Measurements from ENCODE around the gene EHD3.

The EHD3 gene

DNA sequence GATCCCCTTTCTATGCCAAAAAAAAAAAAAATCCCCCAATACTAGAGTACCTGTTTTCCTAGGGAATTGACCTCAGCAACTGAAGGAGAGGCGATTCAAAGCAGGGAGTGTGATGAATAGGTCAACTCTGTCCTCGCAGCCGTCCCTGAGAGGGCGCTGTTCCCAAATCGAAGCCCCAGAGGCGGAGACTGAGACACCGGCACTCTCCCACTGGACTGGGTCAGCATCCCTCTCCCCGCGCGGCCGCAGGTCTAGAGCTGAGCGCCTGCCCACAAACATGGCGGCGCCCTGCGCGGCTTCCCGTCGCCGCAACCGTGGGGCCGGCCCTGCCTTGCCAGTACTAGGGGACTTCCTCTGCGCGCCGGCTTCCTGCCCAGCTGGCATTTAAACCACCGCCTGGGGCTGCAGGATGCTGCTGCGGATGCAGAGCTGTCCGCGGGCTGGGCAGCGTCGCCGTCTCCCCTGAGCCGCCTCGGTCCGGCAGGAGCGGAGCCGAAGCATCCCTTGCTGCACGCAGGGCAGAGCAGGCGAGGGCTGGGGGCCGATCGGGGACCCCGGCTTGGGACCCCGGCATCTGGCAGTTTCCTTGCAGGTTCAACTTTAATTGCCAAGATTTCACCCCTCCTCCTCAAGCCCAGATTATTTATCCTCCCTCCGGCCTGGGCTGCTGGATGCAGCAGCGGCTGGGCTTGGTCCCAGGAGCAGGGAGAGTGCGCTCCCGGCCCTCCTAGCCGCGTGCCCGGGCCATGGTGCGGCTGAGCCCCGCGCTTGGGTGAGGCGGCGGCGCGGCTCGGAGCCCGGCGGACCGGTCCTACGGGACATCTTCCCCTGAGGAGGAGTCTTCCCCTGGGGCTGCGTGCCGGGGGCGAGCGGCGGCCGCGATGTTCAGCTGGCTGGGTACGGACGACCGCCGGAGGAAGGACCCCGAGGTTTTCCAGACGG lies at the start of gene EHD3:
TSS of gene EHD3 (plus strand) at position 412 of the 942 bp plus-strand sequence. CDS start at position 882, 470 bp downstream.
- peak; percentile 66 to 76 (median 66) for DNase-seq (ENCODE audit: low read depth in 3 of 3)

GRCh38 chr2:31187166-31187565 lies 46.8 kb upstream of the EHD3 start:
- DNase-seq (ENCODE audit: low read depth in 3 of 3): no peak

- no peak for DNase-seq (ENCODE audit: low read depth in 3 of 3)
These were observed 45.8 kb upstream of the EHD3 start for GRCh38 chr2:31188131-31188530.

- no peak for DNase-seq (ENCODE audit: low read depth in 3 of 3)
These were observed 44.8 kb upstream of the EHD3 start for GRCh38 chr2:31189141-31189540.

GRCh38 chr2:31190188-31190587 lies 43.8 kb upstream of the EHD3 start:
- no peak for DNase-seq (ENCODE audit: low read depth in 3 of 3)

GRCh38 chr2:31191931-31192330 lies 42.0 kb upstream of the EHD3 start:
- DNase-seq (ENCODE audit: low read depth in 3 of 3): no peak

GRCh38 chr2:31192396-31192795 lies 41.6 kb upstream of the EHD3 start:
- DNase-seq (ENCODE audit: low read depth in 3 of 3): no peak

- DNase-seq (ENCODE audit: low read depth in 3 of 3): no peak
These were observed 41.0 kb upstream of the EHD3 start for GRCh38 chr2:31192851-31193392.

- DNase-seq (ENCODE audit: low read depth in 3 of 3): no peak
These were observed 40.1 kb upstream of the EHD3 start for GRCh38 chr2:31193806-31194205.

- DNase-seq (ENCODE audit: low read depth in 3 of 3): no peak
These were observed 37.3 kb upstream of the EHD3 start for GRCh38 chr2:31196622-31197021.

DNA sequence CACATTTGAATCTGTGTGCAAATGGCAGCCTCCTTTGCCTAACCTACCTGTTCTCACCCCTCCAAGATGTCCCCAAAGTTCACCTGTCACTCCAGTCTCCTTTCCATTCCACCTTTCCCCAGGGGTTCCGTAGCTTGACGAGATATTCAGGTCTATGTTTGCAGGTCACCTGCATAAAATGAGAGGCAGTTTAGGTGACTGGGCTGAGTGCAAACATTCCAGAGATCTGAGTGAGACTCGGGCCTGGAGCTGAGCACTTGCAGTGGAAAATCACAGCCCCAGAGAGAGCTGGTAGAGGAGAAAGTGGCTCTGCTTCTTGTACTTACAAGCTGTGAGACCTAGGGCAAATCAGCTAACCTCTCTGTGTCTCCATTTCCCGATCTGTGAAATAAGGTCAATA lies 36.8 kb upstream of the EHD3 start:
- DNase-seq (ENCODE audit: low read depth in 3 of 3): no peak

GRCh38 chr2:31197669-31198068 lies 36.3 kb upstream of the EHD3 start:
- DNase-seq (ENCODE audit: low read depth in 3 of 3): no peak

DNA sequence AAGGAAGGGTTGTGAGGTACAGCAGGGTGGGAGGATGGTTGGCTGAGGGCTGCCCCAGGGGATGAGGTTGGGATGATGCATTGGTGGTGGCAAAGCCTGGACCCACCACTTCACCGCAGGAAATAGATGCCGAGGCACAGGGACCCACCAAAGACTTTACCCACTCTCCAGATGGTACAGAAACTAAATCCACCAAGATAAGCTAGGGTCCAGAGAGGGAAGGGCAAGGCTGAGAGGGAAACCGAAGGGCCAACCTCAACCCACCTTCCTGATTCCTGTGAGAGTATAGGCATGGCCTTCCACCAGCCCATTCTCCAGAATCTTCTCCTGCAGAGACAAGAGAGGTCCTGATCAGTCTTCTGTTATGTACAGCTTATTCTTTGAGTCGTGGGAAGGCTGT lies 34.7 kb upstream of the EHD3 start:
- DNase-seq (ENCODE audit: low read depth in 3 of 3): no peak

DNA sequence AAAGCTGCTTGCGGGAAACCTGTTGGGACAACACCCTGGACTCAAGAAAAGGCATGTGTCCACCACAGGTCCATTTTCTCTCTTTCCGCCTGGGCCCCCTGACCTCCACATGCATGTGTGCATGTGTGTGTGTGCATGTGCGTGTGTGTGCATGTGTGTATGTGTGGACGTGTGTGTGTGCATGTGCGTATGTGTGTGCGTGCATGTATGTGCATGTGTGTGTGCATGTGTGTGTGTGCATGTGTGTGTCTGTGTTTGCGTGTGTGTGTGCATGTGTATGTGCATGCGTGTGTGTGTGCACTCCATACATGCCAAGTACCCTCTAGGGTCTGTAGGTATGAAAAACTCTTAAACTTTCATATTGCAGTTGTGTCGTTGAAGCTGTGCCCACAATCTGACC lies 33.0 kb upstream of the EHD3 start:
- DNase-seq (ENCODE audit: low read depth in 3 of 3): no peak

DNA sequence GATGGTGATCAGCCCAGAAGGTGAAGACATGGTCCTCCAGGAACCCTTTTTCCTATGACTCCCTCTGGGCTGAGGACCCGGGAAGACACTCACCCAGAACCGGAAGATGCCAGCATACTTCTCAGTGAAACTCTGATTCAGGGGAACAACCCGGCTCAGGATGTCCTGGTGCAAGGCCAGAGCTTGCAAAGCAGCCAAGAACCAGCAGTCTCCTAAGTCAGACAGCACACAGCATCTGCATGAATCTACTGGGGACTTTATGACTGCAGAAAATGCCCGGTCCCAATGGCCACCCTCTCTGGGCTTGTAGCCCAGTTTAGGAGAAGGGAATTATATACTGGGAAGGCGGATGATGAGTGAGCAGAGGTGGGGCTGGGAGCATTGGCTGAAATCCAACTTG lies 31.9 kb upstream of the EHD3 start:
- DNase-seq (ENCODE audit: low read depth in 3 of 3): no peak

- DNase-seq (ENCODE audit: low read depth in 3 of 3): no peak
These were observed 31.1 kb upstream of the EHD3 start for GRCh38 chr2:31202833-31203232.

DNA sequence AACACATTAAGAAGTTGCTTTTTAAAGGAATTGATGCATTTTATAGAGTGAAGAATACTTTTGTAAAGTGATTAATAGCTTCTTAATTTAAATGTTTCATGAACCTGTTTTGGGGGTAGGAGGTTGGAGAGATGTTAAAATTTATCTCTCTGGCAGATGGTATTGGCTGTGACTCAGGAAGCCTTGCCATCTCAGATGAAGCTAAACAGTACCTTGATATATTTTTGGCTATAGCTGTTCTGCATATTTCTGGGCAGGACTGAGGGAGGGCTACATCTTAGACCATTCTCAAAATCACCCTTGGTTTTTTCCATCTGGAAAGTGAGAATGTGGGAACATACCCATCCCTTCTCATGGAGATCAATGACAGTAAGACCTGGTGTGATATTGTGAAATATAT lies 30.0 kb upstream of the EHD3 start:
- no peak for DNase-seq (ENCODE audit: low read depth in 3 of 3)

- DNase-seq (ENCODE audit: low read depth in 3 of 3): no peak
These were observed 29.2 kb upstream of the EHD3 start for GRCh38 chr2:31204783-31205182.

DNA sequence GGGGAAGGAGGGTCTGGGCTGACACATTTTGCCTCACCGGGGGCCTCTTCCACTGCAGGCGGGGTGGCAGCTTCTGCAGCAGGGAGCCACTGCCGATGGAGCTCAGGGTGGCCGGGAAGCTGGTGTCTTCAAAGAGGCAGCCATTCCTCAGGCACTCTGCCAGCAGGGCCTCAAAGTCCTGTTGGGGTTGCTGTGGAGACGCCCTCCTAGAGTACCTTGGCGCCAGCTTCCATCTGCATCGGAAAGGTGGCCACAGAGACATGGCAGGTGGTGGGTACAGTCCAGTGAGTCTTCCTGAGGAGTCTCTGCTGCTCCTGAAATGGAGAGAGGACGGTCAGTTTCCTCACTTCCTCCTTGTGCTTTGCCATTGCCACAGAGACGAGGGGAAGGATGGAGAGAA lies 28.8 kb upstream of the EHD3 start:
- no peak for DNase-seq (ENCODE audit: low read depth in 3 of 3)

DNA sequence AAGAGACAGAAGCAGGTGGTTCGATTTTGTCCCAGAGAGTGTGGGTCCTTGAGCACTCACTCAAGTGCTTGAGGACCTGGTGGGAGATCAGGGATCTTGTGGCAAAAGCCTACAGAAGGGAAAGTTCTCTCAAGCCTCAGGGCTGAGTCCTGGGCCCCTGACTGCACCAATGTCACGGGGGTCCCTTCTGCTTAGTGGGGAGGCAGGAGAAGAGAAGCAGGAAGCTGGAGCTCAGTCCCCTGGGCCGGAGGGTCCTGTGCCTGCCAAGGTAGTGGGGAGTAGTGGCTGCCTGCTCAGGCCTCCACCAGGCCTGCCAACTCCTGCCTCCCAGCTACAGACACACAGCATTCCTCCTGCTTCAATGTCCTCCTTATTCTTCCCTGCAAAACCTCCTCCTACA lies 28.3 kb upstream of the EHD3 start:
- DNase-seq (ENCODE audit: low read depth in 3 of 3): no peak

DNA sequence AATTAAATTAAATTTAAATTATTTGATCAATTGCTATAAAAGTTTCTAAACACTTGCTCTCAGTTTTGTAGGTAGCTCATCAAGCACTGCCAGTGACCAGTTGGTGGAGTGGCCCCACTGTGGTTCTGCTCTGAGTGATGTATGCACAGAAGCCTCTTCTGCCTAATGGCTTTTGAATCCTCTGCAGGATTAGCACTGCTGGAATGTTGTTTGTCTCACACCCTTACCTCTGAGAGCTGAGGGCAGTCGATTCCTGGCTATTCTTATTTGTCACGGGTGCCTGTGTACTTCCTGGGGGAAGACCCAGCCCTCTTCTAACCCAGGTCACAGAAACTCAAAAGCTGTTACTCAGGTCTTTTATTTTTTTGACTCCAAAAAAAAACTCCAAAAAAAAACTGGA lies 26.2 kb upstream of the EHD3 start:
- DNase-seq (ENCODE audit: low read depth in 3 of 3): no peak

- DNase-seq (ENCODE audit: low read depth in 3 of 3): no peak
These were observed 25.7 kb upstream of the EHD3 start for GRCh38 chr2:31208240-31208639.

Measured in stimulated activated CD4-positive, alpha-beta T cell treated with anti-CD3 and anti-CD28 coated beads, TNF-alpha, amount 100 ng/mL, for 48 hours (primary cell).